Esophagus muscularis mucosa (tissue), 4 donors: ENCODE results near the gene POMT1. TPM values are rescaled to one million over a fixed set of nuclear protein-coding genes. Genes with fewer than 3 reads are reported as not detected.

Source experiments
- DNase-seq: peaks from one replicate; pipeline ENCODE4 v3.0.0-alpha.2; 2017; ENCODE audit errors: extremely low spot score
- H3K27ac ChIP-seq, 4 donors: fragments of 200-600 bp; sonication (generic); replicated peaks in 1 of 4; 1 replicate in 3 of 4; 2 replicates in 1 of 4; pipeline ENCODE4 v1.5.1; 2016 to 2019; ENCODE audit warnings: mild to moderate bottlenecking in 1 of 4
- H3K27me3 ChIP-seq, 4 donors: fragments of 200-600 bp; sonication (generic); one replicate each; pipeline versions ENCODE4 v1.5.1 to v1.6.0; 2016 to 2019
- H3K36me3 ChIP-seq, 4 donors: fragments of 200-600 bp; sonication (generic); one replicate each; pipeline ENCODE4 v1.5.1; 2016 to 2019
- H3K4me1 ChIP-seq, 4 donors: fragments of 200-600 bp; sonication (generic); one replicate each; pipeline ENCODE4 v1.5.1; 2016 to 2019
- H3K4me3 ChIP-seq, 4 donors: fragments of 200-600 bp; sonication (generic); 1 replicate in 2 of 4; 2 replicates in 2 of 4; pipeline ENCODE4 v1.5.1; 2016 to 2019; ENCODE audit warnings: mild to moderate bottlenecking in 4 of 4, moderate library complexity in 1 of 4
- H3K9me3 ChIP-seq, 4 donors: fragments of 200-600 bp; sonication (generic); 1 replicate in 3 of 4; 2 replicates in 1 of 4; pipeline ENCODE4 v1.5.1; 2016 to 2019
- EP300 ChIP-seq: sonication (generic); formaldehyde crosslinking; IDR thresholded peaks from one replicate; pipeline ENCODE4 v1.6.1; 2017; ENCODE audit warnings: antibody characterized with exemption
- POLR2A ChIP-seq: fragments of 450-650 bp; IDR thresholded peaks from one replicate; pipeline ENCODE4 v1.6.1; 2017; ENCODE audit warnings: antibody characterized with exemption, moderate library complexity, mild to moderate bottlenecking, low read depth
- POLR2AphosphoS5 ChIP-seq, 2 donors: sonication (generic); formaldehyde crosslinking; IDR thresholded peaks; one replicate each; pipeline ENCODE4 v1.6.1; 2017; ENCODE audit warnings: antibody characterized with exemption in 2 of 2
- WGBS: methylation state at CpG from one replicate; pipeline ENCODE4 v1.1.5; 2018; 5-methylcytosine and 5-hydroxymethylcytosine counted together
- intact Hi-C: fragments of 100-400 bp; cut with DNase I; formaldehyde crosslinking; loops from one replicate; pipeline ENCODE4 v1.15.1; 2023
- total RNA-seq, 4 donors: library from RNA; depleted of rRNA; stranded (reverse); fragments of >200 nt; gene quantifications; one replicate each; pipeline versions ENCODE4 v1.1.0 to v1.2.1, GENCODE V29; 2016
- TF ChIP-seq, protein P1 (sequence below), 3 experiments: fragments of 200-600 bp in 2 of 3; fragments of 450-650 bp in 1 of 3; sonication (generic) in 2 of 3; IDR thresholded peaks; one replicate each; pipeline ENCODE4 v1.5.1; 2017 to 2019; ENCODE audit warnings: antibody characterized with exemption in 3 of 3, mild to moderate bottlenecking in 2 of 3, moderate library complexity in 1 of 3

POMT1 gene
- total RNA-seq, 4 donors from 2014 or later: 22.6 to 39.2 (median 25.0) TPM

DNA sequence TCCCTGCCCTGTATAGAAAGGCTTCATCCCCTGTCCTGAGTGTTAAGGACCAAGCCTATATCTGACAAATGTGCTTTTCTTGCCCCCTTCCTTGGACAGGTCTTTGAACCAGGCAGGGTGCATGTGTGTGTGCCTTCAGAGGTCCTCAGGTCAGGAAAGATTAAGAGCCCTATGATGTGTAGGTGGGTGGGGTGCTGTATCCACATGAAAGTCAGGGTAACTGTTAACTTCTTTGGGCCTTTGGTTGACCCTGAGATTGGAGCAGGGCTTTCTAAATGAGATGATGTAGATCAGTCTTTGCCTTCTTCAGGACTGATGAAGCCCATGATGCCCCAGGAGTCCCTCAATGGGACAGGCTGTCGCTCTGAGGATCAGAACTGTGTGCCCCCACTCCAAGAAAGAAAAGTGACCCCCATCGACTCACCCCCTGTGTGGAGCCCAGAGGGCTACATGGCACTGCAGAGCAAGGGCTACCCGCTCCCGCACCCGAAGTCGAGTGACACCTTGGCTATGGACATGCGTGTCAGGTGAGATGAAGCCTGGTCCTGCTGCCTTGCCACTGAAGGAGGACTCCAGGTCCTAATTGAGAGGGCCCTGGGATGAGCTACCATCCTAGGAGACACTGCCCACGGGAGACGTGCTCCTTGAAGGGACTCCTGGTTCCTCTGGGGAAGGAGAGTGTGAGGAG, 29.4 kb upstream of the POMT1 start:
- Histone ChIP-seq H3K9me3 (no peaks in the 10 kb centered on the region), H3K36me3 (peaks cover 96 to 100% (median 100%) of the 10 kb centered on the region in 4 donors), H3K27me3 (no peaks in the 10 kb centered on the region), H3K4me3 (no peak overlapping the region), H3K4me1 (peaks cover 2 to 18% (median 5%) of the 10 kb centered on the region in 4 donors), H3K27ac (no peak overlapping the region)
- intact Hi-C loops: no loop called here
- no peak for DNase-seq
- TF ChIP-seq POLR2AphosphoS5 (IDR thresholded peaks at IDR 0.05) (no peak), EP300 (no peak), POLR2A (no peak)
- TF ChIP-seq, protein P1, sequence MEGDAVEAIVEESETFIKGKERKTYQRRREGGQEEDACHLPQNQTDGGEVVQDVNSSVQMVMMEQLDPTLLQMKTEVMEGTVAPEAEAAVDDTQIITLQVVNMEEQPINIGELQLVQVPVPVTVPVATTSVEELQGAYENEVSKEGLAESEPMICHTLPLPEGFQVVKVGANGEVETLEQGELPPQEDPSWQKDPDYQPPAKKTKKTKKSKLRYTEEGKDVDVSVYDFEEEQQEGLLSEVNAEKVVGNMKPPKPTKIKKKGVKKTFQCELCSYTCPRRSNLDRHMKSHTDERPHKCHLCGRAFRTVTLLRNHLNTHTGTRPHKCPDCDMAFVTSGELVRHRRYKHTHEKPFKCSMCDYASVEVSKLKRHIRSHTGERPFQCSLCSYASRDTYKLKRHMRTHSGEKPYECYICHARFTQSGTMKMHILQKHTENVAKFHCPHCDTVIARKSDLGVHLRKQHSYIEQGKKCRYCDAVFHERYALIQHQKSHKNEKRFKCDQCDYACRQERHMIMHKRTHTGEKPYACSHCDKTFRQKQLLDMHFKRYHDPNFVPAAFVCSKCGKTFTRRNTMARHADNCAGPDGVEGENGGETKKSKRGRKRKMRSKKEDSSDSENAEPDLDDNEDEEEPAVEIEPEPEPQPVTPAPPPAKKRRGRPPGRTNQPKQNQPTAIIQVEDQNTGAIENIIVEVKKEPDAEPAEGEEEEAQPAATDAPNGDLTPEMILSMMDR (IDR thresholded peaks at IDR 0.05): no peak
- WGBS: 86% methylated on average over 3 of the region's 9 CpGs

DNA sequence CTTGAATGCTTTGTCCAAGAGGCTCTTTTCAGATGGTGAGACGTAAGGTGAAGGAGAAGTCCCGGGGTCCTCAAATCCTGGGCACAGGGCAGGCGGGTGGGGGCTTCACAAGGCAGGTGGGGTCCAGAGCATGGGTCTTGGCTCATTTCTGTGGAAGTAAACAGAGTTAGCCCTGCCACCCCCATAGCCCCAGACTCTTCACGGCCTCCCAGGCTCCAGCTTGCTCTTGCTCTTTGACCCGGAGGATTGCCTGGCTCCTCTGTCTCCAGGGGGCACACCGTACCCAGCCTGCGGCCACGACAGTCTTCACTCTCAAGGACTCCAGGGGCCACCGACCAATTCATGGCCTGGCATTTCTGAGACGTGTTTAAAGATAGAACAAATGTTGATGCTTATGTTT, 28.8 kb upstream of the POMT1 start:
- 82% methylated on average over 10 of the region's 10 CpGs for WGBS
- TF ChIP-seq POLR2A (no peak), EP300 (no peak), POLR2AphosphoS5 (IDR thresholded peaks at IDR 0.05) (no peak)
- TF ChIP-seq, protein P1 (IDR thresholded peaks at IDR 0.05): no peak
- no peaks in the 10 kb centered on the region for H3K27me3 ChIP-seq
- intact Hi-C loops: no loop called here
- no peaks in the 10 kb centered on the region for H3K9me3 ChIP-seq
- DNase-seq: no peak
- peaks cover 94 to 100% (median 100%) of the 10 kb centered on the region in 4 donors for H3K36me3 ChIP-seq
- no peak overlapping the region for H3K4me3 ChIP-seq
- no peak overlapping the region for H3K27ac ChIP-seq
- peaks cover 5 to 19% (median 7%) of the 10 kb centered on the region in 4 donors for H3K4me1 ChIP-seq

DNA sequence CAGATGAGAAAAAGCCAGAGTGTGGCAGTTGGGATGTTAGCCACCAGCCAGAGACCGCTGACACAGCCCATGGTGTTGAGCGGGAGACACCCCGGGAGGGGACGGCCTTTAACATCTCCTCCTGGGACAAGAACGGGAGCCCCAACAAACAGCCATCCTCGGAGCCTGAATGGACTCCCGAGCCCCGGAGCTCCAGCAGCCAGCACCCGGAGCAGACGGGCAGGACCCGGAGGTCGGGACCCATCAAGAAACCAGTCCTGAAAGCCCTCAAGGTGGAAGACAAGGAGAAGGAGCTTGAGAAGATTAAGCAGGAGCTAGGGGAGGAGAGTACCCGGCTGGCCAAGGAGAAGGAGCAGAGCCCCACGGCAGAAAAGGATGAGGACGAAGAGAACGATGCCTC, 28.0 kb upstream of the POMT1 start:
- no peak overlapping the region for H3K4me3 ChIP-seq
- intact Hi-C loops: loop anchor here (5.0 kb wide), 2 partner anchors 107 to 127 kb away; no protein-coding TSS in a partner anchor
- H3K27me3 ChIP-seq: no peaks in the 10 kb centered on the region
- H3K9me3 ChIP-seq: no peaks in the 10 kb centered on the region
- H3K36me3 ChIP-seq: peaks cover 95 to 100% (median 100%) of the 10 kb centered on the region in 4 donors
- H3K27ac ChIP-seq: no peak overlapping the region
- DNase-seq: no peak
- no peak for TF ChIP-seq POLR2A
- TF ChIP-seq, protein P1 (IDR thresholded peaks at IDR 0.05): no peak
- no peak for TF ChIP-seq EP300
- TF ChIP-seq POLR2AphosphoS5 (IDR thresholded peaks at IDR 0.05): no peak
- H3K4me1 ChIP-seq: peaks cover 5 to 19% (median 7%) of the 10 kb centered on the region in 4 donors
- 92% methylated on average over 16 of the region's 16 CpGs for WGBS

DNA sequence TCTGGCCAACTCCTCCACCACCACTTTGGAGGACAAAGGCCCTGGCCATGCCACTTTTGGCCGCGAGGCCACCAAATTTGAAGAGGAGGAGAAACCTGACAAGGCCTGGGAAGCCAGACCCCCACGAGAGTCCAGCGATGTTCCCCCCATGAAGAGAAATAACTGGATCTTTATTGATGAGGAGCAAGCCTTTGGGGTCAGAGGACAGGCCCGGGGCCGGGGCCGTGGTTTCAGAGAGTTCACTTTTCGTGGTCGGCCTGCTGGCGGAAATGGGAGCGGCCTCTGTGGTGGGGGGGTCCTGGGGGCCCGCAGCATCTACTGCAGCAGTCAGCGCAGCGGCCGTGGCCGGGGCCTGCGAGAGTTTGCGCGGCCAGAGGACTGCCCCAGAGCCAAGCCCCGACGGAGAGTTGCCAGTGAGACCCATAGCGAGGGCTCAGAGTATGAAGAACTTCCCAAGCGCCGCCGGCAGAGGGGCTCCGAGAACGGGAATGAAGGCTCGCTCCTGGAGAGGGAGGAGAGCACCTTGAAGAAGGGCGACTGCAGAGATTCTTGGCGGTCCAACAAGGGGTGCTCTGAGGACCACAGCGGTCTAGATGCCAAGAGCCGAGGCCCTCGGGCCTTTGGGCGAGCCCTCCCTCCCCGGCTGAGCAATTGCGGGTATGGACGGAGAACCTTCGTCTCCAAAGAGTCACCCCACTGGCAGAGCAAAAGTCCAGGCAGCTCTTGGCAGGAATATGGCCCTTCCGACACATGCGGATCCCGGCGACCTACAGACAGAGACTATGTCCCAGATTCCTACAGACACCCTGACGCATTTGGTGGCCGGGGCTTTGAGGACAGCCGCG, 27.4 kb upstream of the POMT1 start:
- Histone ChIP-seq H3K9me3 (no peaks in the 10 kb centered on the region), H3K27ac (no peak overlapping the region), H3K4me3 (no peak overlapping the region), H3K27me3 (no peaks in the 10 kb centered on the region), H3K4me1 (peaks cover 6 to 19% (median 8%) of the 10 kb centered on the region in 4 donors), H3K36me3 (peaks cover 96 to 100% (median 100%) of the 10 kb centered on the region in 4 donors)
- DNase-seq: no peak
- 94% methylated on average over 38 of the region's 46 CpGs for WGBS
- TF ChIP-seq, protein P1 (IDR thresholded peaks at IDR 0.05): no peak
- TF ChIP-seq POLR2A (no peak), EP300 (no peak), POLR2AphosphoS5 (IDR thresholded peaks at IDR 0.05) (no peak)
- intact Hi-C loops: loop anchor here (5.0 kb wide), 2 partner anchors 108 to 128 kb away; no protein-coding TSS in a partner anchor
